G401.6 (cell line): ENCODE data around the gene CRYBB3.

Source experiments
- FAIRE-seq: peaks from 2 replicates; lab custom pipeline; 2012; peaks lifted over from hg19 to GRCh38; lab: Jason Lieb, UNC

Gene CRYBB3

DNA sequence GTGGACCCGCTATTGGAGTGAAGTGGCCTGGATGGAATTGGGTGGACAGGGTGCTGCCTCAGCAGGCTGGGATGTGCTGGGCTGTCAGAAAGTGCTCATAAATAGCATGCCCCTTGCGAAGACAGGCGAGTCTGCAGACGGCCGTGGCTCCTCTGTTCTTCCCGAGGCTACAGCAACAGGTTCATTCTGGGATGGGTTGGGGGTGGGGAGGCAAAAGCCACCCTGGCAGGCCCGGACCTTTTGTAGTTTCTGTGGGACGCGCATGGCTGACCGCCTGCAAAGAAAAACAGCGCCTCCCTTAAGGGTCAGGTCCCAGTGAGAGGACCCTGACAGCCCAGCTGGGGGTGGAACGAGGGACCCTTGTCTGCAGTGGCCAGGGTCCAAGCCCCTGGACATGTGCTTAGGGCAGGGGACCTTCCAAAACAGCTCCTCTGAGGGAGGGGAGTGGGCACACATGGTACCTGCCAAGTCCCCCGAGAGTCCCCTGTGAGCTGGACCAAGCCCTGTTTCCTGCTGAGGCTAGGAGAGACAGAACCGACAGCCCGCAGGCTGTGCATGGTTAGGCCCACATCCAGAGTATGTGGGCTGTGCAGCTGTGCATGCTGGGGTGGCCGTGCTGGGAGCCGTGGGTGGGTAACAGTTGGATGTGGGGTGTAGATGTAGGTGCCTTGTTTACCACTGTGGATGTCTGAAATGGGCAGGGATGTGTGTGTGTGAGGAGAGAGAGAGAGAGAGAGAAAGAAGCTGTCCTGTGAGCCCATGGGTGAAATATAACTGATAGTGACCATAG lies at the start of gene CRYBB3:
Gene CRYBB3, plus strand, starts transcription at position 128 of the 790 bp plus-strand sequence. CDS start 1,539 bp downstream, outside the sequence.
- FAIRE-seq: no peak

DNA sequence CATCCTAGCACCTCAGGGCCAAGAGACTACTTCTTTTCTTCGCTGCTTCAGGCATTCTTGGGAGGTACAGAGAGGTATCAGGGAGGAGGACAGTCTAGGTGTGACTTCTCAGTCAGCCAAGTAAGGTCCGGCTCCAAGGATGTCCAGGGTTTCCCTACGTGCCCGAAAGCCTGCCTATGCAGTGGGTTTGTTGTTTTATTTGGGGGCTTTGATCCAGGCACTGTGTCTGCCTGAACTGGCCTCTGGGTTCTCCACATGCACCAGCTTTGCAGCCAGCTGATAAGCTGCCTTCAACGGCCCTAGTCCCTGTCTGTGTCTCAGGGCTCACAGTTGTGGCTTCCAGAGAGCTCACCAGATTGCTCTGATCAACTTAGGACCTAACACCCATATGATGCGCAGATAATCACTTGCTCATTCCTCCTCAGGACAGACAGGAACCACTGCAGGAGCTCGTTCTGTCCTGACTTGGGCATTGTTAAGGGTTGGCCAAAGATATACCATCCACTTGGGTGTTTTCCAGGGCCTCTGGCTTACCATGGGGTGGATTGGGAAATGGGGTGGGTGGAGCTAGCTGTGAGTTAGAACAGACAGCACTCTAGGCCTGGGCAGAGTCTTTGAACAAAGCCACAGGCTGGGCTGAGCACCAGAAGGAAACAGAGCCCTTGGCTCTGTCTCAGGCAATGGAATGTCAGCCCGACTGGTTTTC lies 45.5 kb upstream of the CRYBB3 start:
- no peak for FAIRE-seq

DNA sequence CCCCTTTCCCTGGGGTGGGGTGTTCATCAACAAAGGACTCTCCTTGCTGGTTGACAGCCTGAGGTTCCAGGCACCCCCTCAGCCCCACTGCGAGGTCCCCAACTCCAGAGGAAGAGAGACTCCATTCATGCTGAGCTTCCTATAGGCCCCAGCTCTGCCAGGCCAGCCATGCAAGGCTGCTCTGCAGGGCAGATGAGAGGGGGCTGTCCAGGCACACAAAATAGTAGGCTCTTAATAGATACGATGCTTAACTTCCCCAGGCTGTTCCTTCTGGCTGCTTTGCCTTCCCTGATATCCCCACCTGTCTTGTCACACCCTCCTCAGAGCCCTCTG lies 45.0 kb upstream of the CRYBB3 start:
- FAIRE-seq: no peak

DNA sequence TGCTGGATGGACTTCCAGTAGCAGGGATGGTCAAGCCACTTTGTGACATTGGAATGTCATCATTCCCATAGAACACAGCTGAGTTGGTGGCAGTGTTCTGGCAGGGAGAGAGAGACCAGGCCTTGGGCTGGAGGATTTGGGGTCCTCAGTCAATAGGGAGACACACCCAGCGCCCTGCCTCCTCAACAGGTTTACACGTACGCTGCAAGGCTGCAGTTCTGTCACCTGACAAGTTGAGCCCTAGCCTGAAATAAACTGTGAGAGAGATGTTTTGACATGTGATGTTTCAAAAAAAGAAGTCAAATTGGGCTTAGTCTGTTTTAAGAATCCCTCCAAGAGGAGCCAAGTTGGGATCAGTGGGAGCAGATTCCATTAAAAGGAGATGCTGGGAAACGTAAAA lies 42.9 kb upstream of the CRYBB3 start:
- no peak for FAIRE-seq

DNA sequence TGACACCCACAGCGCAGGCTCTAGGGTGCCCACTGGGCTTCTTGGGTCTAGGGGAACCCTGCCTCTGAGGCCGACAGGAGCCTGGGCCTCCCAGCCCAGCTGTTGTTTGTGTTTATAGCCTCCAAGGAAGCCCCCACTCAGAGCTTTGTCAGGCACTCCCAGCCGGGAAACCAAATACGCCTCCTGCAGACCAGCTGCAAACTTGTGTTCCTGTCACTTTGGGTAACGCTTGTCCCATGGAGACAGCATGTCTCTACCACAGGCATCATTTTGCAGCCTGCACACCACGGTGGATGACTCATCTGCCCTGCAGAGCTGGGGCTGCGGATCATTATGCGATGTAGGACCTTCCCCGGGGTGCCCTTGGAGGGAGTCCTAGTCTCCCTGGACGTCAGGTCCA lies 40.6 kb upstream of the CRYBB3 start:
- no peak for FAIRE-seq

DNA sequence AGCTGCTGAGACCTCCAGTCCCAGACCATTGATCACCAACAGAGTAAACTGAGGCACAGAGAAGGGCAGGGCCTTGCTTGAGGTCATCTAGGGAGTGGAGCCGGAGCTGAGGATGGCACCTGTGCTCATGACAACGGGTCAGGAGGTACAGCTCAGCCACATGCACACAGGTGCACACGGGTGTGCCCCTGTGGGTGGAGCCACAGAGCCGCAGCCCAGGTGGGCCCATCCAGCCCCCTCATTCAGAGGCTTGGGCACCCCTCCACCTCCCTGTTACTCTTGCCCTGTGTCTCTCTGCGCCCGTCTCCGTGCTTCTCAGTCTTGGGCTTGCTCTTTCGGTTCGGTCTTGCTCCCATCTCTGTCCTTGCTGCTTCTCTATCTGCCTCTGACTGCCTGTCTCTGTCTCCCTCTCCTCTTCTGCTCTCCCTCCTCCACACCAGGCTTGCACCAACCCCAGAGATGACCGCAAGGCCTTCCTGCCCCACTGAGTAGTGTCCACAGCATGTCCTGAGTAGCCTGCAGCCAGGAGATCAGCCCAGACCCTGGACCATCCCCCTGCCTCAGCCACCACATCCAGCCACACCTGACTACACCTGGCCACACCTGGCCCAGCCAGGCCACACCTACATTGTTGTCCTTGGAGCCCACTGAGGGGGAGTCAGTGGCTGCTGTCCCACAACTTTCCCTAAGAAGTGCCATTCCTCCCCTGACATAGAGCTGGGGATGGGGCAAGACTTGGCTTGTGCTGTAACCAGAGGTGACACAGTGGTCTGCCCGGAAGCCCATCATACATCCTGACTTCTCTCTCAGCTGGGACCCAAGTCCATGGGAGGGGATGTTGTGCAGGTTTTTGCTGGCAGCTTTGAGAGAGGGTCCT lies 39.3 kb upstream of the CRYBB3 start:
- no peak for FAIRE-seq

DNA sequence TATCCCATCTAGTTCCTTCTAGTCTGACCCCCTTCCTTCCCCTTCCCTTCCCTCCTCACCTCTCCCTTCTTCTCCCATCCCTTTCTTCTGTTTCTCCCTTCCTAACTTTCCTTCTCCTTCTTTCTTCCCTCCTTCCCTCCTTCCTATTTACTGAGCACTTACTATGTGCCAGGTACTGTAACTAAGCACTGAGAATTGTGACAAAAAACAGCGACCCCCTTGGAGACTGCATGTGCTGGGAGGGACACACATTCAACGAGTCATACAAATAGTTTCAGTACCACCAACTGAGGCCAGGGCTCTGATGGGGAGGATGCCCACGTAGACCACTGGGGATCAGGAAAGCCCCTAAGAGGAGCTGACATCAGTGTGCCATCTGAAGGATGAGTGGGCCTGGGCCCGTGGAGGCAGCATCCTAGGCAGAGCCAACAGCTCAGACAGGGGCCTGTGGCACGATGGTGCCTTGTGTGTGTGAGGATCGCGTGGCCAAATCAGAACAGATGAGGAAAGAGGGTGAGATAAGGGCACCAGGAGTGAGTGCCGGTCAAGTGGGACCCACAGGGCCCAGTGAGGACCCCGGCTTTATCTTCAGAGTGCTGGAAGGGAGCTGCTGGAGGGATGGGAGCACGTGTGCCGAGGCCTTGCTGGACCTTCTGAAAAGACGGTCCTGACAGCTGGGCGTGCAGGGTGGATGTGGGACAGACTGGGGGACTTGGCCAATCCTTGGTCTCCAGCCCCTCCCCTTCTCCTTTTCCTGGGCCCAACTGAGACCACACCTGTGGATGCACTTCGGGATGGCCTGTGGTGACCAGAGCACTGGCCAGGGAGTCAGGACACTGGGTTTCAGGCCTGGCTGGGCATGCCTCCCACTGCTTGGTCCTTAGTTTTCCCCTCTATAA lies 38.4 kb upstream of the CRYBB3 start:
- no peak for FAIRE-seq

DNA sequence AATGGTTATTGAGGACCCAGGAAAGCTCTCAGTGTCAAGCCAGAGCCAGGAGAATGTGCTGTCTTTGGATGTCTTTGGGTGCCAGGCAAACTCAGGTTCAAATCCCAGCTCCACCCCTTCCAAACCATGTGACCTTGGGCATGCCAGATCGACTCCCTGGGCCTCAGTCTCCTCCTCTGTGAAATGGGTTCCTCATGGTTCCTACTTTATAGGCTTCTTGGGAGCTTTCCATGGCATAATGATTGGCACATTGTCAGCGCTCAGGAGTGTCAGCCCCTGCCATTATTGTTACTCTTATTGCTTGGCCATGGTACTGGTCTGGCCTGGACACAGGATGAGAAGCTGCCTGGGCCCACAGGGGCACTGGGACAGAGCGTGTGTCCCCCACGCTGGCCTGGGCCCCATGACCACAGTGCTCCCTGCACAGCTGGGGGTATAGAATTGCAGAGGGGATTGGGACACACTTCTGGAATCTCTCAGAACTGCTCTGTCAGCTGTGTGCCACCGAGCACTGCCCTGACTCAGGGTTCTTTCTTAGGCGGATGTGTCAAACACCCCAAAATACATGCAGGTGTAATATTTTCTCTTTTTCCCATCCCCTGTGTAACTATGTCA lies 37.6 kb upstream of the CRYBB3 start:
- FAIRE-seq: no peak

DNA sequence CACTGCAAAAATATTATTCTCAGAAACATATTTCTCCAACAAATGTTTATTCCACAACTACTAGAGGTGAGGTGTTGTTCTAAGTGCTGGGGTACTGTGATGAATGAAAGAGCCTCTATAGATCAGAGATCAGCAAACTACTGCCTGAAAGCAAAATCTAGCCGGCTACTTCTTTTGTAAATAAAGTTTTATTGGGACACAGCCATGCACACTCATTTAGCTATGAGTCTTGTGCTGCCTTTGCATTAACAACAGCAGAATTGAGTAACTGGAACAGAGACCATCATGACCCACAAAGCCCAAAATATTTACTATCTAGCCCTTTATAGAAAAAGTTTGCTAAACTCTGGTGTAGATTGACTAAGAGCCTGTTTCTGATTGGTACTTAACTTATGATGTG lies 37.1 kb upstream of the CRYBB3 start:
- no peak for FAIRE-seq

DNA sequence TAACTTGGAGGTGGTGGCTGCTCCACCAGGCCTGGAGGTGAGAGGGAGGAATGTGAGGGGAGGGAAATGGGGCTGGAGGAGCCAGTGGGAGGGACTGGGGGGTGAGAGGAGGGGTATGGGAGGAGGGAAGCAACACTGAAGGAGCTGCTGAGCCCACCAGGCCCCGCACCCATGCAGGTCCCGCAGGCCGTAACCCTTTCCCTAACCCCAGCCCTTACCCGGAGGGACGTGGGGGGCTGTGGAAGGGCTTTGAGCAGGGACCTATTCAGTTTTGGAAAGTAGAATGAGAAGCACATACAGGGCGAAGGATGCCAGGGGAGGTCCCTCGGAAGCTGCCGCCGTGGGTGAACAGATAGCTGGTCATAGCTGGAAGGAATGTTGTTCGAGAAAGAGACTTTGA lies 33.9 kb upstream of the CRYBB3 start:
- FAIRE-seq: no peak

DNA sequence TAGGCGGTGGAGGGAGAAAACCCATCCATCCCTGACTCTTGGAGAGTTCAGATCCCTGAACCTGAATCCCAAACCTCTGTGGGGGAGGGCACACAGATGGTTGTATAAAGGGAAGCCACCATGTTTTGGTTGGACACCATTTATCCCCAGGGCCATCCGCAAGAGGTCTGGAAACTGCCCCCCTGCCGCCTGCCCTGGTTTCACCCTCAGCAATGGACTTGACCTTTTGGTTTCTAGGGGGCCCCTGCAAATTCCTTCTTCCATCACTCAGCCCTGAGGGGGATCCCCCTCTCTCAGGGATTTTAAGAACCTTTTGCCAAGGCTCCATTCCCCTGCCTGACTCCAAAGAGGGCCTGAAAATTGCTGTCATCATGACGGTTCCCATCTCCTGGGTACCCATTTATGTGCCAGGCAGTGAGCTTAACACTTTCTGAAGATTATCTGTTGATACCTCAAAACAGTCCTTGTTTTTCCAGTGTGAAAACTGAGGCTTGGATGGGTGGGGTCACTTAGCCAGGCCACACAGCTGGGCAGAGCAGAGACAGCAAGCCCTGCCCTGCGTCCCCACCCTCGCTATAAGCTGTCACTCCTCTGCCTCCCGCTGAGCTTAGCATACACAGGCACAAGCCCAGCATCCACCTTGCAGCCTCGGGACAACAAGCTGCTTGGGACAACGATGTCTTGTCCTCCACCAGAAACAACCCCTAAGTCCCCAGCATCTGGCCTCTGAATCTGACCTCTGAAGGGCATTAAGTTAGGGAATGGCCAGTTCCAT lies 33.2 kb upstream of the CRYBB3 start:
- FAIRE-seq: no peak

DNA sequence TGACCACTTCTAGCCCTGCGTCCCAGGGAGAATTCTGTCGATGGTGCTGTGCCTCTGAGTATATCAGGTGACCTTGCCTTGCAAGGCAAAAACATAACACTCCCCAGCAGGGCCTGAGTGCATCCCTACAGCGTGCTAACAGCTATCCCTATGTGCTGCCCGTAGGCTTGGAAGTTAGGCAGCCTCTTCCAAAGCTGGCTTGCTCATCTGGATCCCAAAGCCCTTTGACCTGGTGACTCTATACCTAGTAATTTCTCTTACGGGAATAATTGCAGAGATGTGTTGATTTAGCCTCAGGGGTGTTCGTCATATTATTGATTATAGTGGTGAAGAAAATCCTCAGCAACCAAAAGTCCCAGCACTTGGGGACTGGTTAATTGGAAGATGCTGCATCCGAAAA lies 32.6 kb upstream of the CRYBB3 start:
- no peak for FAIRE-seq

DNA sequence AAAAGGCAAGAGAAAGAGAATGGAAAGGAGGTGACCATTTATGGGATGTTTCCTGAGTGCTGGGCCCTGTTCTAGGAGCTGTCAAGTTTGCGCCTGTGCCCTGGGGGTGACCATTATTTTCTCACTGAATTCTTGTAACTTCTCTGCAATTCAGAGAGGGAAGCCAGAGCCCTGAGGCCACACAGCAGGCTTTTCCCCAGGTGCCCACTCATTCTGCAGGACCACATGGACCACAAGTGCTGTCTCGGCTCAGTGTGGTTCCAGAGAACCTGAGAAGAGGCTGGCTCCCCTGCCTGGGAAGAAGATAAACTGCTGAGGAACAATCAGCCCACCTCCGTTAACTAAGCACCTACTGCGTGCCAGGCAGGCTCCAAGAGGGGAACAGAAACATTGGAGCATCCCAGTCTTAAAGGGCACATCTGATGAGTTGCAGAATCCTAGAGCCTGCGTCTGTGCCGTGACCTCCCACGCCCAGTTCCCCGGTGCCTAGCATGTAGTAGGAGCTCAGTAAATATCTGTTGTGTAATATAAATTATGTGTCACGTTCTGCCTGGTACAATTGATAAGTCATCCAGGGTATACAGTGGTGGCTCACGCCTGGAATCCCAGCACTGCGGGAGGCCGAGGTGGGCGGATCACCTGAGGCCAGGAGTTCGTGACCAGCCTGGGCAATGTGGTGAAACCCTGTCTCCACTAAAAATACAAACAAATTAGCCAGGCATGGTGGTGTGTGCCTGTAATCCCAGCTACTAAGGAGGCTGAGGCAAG lies 31.6 kb upstream of the CRYBB3 start:
- no peak for FAIRE-seq

DNA sequence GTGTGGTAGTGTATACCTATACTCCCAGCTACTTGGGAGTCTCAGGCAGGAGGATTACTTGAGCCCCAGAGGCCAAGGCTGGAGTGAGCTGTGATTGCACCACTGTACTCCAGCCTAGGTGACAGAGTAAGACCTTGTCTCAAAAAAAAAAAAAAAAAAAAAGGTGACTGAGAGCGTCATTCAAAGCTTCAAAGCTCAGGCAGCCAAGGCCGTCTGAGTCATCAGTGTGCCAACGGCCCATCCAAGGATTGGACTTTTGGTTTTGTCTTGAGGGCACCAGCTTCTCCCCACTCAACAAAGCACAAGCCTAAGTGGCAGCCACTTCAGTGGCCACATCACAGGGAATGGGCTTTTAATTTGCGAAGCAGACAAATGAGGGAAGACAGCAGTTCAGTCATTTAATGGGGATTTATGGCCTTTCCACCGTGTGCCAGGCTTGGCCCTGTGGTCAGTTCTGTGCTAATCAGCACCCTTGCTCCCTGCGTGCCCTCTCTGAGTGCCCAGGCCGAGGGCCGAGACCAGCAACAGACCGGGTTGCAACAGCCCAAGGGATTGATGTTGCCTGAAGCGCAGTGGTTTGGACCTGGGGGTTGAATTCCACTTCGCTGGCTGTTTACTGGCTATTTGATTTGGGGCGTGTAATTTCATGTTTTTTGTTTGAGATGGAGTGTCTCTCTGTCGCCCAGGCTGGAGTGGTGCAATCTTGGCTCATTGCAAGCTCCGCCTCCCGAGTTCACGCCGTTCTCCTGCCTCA lies 30.2 kb upstream of the CRYBB3 start:
- FAIRE-seq: no peak

DNA sequence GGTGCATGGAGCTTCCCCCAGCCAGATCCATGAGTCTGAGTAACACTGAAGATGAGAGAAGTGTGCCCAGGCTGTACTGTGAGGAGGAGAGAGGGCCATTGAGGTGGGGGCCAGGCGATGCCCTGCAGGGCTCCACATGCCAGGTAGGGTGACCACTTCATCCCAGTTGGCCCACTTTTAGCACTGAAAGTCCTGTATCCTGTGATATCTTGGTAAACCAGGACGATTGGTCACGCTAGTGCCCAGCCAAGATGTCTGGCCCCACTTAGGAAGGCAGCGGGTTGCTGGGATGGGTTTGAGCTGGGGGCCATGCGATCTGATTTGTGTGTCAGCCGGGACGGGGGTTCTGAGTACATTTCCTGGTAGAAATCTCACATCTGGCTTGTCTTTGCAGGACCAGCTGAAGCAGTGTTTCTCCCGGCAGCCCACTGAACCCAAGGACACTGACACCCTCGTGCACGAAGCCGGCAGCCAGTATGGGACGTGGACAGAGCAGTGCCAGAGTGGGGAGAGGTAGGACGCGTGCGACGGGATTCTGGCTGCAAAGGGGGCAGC lies 29.2 kb upstream of the CRYBB3 start:
- FAIRE-seq: no peak

DNA sequence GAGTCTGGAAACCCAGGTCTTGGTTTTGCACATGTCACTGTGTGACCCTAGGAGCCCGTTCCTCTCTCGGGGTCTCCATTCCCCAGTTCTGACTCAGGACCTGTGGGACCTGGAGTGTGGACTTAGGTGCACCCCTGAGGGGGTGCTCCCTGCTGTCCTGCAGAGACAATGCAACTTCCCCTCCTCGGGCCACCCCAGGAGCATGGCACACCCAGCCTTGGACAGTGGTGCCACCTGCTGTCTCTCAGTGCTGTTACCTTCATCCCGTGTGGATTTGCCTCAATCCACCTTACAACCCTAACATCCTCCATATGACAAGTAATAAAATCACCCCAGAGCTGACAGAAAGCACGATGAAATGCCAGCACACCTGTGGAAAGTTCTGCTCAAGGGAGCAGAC lies 27.5 kb upstream of the CRYBB3 start:
- FAIRE-seq: no peak

DNA sequence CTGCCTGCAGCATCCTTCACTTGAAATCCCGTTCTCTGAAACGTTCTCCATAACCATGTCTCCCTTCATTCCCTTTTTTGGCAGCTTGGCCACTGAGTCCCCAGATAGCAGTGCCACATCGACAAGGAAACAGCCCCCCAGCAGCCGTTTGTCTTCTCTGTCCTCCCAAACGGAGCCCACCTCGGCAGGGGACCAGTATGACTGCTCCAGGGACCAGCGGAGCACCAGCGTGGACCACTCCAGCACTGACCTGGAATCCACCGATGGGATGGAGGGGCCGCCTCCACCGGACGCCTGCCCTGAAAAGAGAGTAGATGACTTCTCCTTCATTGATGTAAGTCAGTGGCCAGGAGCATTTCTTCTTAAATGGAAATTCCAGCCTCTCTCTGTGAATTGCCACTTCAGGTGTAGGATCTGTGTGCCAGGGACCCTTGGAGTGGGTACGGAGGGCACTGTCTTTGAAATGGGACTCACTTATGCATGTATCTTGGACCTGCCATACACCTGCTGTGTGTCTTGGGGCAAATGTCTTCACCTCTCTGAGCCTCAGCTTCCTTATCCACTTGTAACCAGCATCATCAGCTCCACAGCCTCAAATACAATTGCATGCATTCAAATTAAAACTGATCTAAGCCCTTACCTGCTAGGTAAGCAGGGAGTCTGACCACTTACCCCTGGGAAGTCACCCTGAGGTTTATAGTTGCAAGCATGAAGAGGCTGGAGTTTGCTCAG lies 25.3 kb upstream of the CRYBB3 start:
- FAIRE-seq: no peak

DNA sequence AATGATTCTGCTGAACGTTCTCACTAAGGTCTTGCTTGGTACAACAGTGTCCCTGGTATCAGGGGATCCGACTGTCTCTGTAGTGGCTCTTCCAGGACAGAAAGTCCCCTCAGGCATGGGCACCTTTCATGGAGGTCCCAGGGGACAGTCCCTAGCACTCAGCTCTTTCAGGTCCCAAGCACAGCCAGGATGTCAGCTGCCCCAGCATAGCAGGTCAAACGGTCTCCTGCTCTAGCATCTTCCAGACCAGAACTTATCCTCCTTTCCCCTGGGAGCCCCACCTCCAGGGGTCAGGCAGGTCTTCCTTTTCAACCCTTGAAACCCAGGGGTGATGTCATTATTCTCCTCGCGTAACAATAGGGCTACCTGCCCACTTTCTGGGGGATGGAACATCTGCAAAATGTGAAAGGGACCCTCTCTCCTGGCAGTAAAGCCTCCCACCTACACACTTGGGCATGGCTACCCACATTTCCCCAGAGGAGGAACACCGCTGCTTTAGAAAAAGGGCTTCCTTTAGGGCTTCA lies 24.7 kb upstream of the CRYBB3 start:
- FAIRE-seq: no peak
